IPS-15b (cell line): ENCODE measurements around the gene UFD1.
"Not testable (repeated sequence)": the region's sequence is repeated elsewhere in the genome, so short reads cannot be mapped to it uniquely, and the experiment has no call there.

Experiments used
- H3K27me3 ChIP-seq: one replicate; pipeline ENCODE4 v1.6.1; 2013; ENCODE audit warnings: low read length; ENCODE audit not compliant: control insufficient read depth, insufficient read depth
- H3K36me3 ChIP-seq: one replicate; pipeline ENCODE4 v1.6.1; 2013; ENCODE audit warnings: low read length; ENCODE audit not compliant: control insufficient read depth, insufficient read depth
- H3K4me1 ChIP-seq: one replicate; pipeline ENCODE4 v1.6.1; 2013; ENCODE audit warnings: mild to moderate bottlenecking, low read length; ENCODE audit not compliant: control insufficient read depth, insufficient read depth
- H3K4me3 ChIP-seq: one replicate; pipeline ENCODE4 v1.5.1; 2013; ENCODE audit warnings: low read depth, low read length
- H3K9ac ChIP-seq: one replicate; pipeline ENCODE4 v1.6.1; 2013; ENCODE audit warnings: low read depth, mild to moderate bottlenecking, low read length
- H3K9me3 ChIP-seq: one replicate; pipeline ENCODE4 v1.6.1; 2013; ENCODE audit warnings: mild to moderate bottlenecking, low read length; ENCODE audit not compliant: control insufficient read depth, insufficient read depth

The UFD1 gene

DNA sequence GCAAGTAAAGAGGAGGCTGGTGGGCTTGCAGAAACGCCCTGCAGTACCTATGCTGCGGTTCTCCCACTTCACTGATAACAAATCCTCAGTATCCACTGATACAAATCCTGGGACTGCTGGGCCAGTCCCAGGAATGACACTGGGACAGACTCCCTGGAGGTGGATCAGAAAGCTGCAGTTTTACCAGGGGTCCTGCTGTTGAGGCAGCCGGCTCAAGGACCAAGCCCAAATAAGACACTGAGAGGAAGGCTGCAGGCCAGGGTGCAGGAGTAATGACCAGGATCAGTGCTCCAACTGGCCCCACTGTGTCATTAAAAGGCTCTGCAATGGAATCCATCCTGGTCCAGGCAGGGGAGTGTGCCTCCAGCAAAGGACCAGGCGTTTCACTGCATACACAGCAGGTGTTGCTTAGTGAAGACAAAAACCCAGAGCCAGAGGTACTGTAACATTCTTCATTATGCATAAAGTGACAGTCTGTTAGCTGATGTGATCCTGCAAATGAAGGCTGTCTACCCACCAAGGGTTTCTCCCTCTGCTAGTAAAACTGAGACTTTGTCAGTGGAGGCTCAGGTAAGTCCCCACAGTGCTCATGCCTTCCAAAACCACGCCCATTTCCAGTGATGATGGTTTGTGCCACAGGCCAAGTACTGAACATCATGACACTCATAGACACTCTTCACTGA, 30.1 kb downstream of the UFD1 start:
- H3K4me1 ChIP-seq, result no peaks in the 10 kb centered on the region
- peak overlapping the region; percentile 86 for H3K4me3 ChIP-seq
- H3K9ac ChIP-seq, result no peak overlapping the region
- no peaks in the 10 kb centered on the region for H3K9me3 ChIP-seq
- peaks cover 6% of the 10 kb centered on the region for H3K27me3 ChIP-seq
- peaks cover 10% of the 10 kb centered on the region for H3K36me3 ChIP-seq

DNA sequence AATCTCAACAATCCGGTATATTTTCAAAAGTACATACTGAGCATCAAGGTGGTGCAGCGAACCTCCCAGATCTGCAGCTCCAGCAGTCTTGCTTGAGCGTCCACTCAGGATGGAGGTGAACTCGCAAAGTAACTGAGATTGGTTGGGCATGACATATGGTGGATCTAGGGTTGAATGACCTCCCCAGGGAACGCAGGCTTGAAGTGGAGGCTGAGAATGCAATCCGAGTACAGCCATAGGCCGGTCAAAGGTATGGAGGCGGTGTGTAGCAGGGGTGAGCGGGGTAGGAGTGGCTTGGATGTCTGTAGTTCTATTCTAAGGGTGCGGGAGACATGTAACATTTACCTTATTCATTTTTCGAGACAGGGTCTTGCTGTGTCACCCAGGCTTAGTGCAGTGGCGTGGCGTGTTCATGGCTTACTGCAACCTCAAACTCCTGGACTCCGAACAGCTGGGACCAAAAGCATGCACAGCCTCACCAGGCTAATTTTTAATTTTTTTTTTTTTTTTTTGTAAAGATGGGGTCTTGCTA, 30.9 kb downstream of the UFD1 start:
- H3K27me3 ChIP-seq, result peaks cover 6% of the 10 kb centered on the region
- peaks cover 4% of the 10 kb centered on the region for H3K36me3 ChIP-seq
- peak overlapping the region; percentile 86 for H3K4me3 ChIP-seq
- no peaks in the 10 kb centered on the region for H3K9me3 ChIP-seq
- peak overlapping the region; percentile 71 for H3K9ac ChIP-seq
- no peaks in the 10 kb centered on the region for H3K4me1 ChIP-seq

DNA sequence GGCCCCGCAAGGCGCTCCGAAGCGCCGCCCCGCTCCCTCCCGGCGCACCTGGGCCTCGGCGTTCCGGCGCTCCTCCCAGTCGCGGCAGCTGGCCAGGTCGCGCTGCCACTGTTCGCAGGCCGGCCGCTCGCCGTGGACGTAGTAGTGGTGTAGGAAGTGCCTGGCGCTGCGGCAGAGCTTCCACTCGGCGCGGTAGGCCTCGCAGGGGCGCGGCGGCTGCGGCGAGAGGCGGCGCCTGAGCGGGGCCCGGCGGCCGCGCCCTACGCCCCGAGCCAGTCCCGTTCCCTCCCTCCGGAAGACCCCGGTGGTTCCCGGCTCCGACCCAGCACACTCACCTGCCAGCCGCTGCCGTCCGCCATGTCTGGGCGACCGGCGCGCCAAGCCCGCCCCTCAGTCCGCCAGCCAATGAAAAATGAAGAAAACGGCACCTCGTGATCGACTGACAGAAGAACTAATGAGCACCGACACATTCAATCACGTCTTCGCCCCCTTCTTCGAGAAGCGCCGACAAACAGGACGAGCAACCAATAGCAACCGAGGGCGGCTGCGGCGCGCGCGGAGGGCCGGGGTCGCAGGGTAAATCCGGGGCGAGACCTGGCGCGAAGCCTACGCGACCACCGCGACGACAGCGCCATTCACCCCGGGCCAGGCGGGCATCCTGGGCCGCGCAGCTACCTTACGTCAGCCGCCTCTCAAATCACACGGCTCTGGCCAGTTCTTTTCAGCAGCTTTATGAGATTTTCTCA, 31.5 kb downstream of the UFD1 start, which contains the start of gene C22orf39:
C22orf39 (minus strand) TSS at position 382 of the 746 bp plus-strand sequence; CDS start at position 359, 23 bp downstream.
- no peaks in the 10 kb centered on the region for H3K4me1 ChIP-seq
- no peaks in the 10 kb centered on the region for H3K9me3 ChIP-seq
- H3K36me3 ChIP-seq, result peaks cover 4% of the 10 kb centered on the region
- peak within 1 kb of the TSS; percentile 73 for H3K9ac ChIP-seq
- H3K4me3 ChIP-seq, result peak within 1 kb of the TSS; percentile 86
- peaks cover 6% of the 10 kb centered on the region for H3K27me3 ChIP-seq

DNA sequence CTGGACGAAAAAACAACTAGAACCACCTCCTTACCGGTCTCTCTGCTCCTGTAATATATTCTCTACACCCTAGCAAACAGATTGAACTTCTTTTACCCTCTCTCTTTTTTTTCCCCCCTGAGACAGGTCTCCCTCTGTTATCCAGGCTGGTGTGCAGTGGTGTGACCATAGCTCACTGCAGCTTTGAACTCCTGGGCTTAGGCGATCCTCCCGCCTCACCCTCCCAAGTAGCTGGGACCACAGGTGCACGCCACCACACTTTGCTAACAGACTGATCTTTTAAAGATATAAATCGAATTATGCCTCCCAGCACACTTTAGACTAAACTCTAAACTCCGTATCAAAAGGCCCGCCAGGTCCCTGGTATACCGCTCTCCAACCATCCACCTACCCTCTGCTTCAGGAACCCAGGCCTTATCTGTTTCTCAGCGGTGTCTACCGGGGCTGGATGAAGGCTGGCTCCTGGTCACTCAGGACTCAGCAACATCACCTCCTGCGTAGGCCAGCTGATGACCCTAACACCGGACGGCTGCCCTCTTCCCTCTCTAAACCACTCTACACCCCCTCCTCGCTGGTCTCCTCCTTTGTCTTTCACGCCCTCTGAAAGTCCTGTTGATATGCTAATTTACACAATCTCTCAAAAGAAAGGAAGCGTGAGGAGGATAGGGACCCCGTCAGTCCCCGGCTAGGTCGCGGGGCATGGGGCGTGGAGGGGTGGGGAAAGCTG, 32.2 kb downstream of the UFD1 start:
- Histone ChIP-seq H3K4me1 (no peaks in the 10 kb centered on the region), H3K9me3 (no peaks in the 10 kb centered on the region), H3K27me3 (peaks cover 6% of the 10 kb centered on the region), H3K9ac (peak overlapping the region; percentile 73), H3K36me3 (peaks cover 4% of the 10 kb centered on the region), H3K4me3 (peak overlapping the region; percentile 86)

DNA sequence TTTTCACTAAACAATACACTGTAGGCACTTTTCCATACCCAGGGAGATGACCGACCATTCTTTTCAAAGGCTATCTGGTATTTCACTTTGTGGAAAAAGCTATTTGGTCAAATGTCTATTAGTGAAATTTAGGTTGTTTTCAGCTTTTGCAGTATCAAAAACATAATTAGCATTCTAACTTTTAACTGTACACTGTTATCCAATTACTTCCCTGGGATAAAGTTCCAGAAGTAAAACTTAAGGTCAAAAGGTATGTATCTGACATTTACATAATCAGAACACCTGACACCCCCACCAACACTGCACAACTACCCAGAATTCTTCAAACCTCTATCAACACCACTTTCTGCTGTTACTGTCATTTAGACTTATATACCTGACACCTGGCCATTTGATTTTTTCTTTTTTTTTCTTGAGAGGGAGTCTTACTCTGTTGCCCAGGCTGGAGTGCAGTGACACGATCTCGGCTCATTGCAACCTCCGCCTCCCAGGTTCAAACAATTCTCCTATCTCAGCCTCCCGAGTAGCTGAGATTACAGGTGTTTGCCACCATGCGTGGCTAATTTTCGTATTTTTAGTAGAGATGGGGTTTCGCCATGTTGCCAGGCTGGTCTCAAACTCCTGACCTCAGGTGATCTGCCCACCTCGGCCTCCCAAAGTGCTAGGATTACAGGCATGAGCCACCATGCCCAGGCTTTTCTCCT, 33.6 kb downstream of the UFD1 start:
- not testable (repeated sequence) for H3K36me3 ChIP-seq, H3K4me3 ChIP-seq

DNA sequence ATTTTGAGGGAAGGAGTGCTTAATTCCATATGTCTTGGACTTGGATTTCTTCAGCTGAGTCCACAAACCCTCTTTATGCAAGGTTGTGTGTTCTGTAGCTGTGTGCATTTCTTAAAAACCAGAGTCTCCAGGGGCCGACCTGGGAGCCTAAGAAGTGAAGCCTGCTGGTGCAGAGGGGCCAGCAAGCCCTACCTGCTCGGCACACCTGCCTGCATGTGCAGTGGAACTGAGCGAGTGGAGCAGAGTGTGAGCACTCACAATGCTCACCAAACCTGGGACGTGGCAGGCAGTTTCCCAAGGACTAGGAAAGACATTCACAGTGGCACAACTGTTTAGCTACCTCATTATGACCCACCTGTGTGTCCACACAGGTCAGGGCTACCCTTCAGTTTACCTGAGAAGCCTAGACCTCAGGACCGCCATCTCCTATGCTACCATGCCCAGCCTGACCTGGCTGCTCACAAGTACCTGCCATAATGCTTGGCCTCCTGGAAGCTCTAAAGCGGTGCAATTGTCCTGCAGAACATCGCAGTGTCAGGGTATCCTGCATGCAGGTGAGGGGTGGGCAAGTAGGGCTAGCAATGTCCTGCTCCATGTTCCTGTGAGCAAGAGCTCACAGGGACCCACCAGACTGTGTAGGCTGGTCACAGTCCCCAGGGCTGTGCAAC, 35.3 kb downstream of the UFD1 start:
- Histone ChIP-seq H3K4me1 (no peaks in the 10 kb centered on the region), H3K9ac (no peak overlapping the region), H3K27me3 (peaks cover 6% of the 10 kb centered on the region), H3K36me3 (no peaks in the 10 kb centered on the region), H3K9me3 (no peaks in the 10 kb centered on the region), H3K4me3 (no peak overlapping the region)

More for the DNA sequence above, 33.6 kb downstream of the UFD1 start:
- not testable (repeated sequence) for H3K9ac ChIP-seq, H3K27me3 ChIP-seq, H3K9me3 ChIP-seq, H3K4me1 ChIP-seq

DNA sequence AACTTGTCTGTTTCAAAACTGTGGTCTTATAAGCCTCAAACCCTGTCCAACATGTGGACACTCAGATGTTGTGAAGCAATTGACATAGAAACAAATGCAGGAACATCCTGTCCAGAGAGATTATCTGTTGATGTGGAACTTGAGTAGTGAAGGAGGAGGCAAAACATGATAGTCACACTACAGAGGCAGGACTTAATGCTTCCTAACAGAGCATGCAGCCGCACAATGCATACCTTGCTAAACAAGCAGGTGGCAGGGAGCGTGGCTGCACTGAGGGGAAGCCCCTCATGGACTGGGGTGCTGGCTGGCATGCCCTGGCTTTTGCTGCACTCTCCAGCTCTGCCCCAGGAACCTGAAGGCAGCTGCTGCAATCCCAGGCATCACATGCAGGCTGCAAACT, 36.8 kb downstream of the UFD1 start:
- H3K4me1 ChIP-seq, result no peaks in the 10 kb centered on the region
- peaks cover 6% of the 10 kb centered on the region for H3K27me3 ChIP-seq
- no peaks in the 10 kb centered on the region for H3K9me3 ChIP-seq
- no peaks in the 10 kb centered on the region for H3K36me3 ChIP-seq
- H3K4me3 ChIP-seq, result no peak overlapping the region
- no peak overlapping the region for H3K9ac ChIP-seq

DNA sequence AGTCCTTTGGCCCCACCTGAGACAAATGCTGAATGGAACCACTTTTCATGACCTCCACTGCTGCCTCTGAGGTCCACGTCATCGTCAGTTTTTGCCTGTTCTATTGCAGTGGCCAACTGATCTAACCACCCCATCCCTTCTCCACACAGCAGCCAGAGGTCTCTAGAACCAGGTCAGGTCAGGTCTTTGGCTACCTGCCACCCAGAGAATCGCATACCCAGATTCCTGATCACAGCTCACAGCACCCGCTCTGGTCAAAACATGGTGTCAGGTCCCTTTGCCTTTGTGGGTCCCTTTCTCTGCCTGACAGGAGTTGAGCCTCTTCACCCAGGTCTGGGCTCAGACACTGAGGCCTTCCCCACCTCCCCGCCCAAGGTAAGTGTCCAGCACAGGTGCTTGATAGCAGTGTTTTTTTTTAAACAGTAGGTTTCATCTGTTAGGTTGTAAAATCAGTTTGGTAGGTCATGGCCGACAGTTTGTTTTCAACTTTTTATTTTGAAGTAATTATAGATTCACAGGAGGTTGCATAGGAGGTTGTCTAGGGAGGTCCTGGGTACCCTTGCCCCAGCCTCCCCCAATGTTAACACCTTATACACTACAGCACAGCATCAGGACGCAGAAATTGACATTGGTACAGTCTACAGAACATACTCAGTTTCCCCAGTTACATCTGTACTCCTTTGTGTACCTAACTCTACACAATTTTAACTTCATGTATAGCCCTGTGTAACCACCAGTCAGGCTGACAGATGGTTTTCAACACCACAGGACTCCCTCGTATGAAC, 38.4 kb downstream of the UFD1 start:
- no peaks in the 10 kb centered on the region for H3K36me3 ChIP-seq

DNA sequence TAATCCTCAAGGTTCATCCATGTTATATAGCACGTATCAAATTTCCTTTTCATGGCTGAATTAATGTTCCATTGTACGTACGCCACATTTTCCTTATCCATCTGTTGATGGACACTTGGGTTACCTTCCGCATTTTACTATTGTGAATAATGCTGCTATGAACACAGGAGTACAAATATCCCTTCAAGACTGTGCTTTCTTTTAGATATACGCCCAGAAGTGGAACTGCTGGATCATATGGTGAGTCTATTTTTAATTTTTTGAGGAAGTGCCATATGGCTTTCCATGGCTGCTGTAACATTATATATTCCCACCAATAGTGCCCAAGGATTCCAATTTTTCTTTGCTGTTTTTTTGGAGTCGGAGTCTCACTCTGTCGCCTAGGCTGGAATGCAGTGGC, 40.7 kb downstream of the UFD1 start:
- Histone ChIP-seq H3K9me3 (no peaks in the 10 kb centered on the region), H3K9ac (no peak overlapping the region), H3K4me3 (no peak overlapping the region), H3K27me3 (no peaks in the 10 kb centered on the region), H3K4me1 (no peaks in the 10 kb centered on the region), H3K36me3 (peaks cover 7% of the 10 kb centered on the region)

More for the DNA sequence above, 38.4 kb downstream of the UFD1 start:
- no peak overlapping the region for H3K9ac ChIP-seq
- H3K27me3 ChIP-seq, result no peaks in the 10 kb centered on the region
- no peaks in the 10 kb centered on the region for H3K9me3 ChIP-seq
- no peak overlapping the region for H3K4me3 ChIP-seq
- no peaks in the 10 kb centered on the region for H3K4me1 ChIP-seq

DNA sequence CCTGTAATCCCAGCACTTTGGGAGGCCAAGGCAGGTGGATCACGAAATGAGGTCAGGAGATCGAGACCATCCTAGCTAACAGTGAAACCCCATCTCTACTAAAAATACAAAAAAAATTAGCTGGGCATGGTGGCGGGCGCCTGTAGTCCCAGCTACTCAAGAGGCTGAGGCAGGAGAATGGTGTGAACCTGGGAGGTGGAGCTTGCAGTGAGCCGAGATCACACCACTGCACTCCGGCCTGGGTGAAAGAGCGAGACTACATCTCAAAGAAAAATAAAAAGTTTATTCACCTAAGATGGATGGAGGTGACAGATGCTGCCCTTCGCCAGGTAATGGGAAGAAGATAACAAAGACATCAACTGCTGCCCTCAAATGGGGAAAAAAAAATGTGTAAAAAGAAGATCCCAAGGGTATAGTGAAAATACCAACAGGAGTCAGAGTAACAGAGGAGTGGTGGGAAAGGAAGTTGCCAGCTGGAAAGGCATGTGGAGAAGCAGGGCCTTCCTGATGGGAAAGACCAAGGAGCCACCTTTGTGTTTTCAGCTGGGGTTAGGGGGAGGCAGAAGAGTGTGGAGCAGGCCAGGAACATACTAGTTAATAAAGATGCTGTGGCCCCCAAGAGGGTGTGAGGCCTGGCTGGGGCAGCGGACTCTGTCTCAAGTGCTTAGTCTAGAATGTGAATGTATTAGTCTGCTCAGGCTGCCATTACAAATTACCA, 42.4 kb downstream of the UFD1 start:
- H3K36me3 ChIP-seq, H3K4me3 ChIP-seq, H3K27me3 ChIP-seq, H3K4me1 ChIP-seq, H3K9me3 ChIP-seq, H3K9ac ChIP-seq: not testable (repeated sequence)
